GM19035 (cell line): ENCODE data around the gene MALAT1.
"Not testable (repeated sequence)": the region's sequence is repeated elsewhere in the genome, so short reads cannot be mapped to it uniquely, and the experiment has no call there.

ENCODE experiments used
- ATAC-seq: cut with Tn5 transposase; IDR thresholded peaks from one replicate; pipeline ENCODE4 v1.9.1; 2021; ENCODE audit not compliant: unreplicated experiment

Gene MALAT1

GRCh38 chr11:65516135-65516968, 17.5 kb downstream of the MALAT1 start:
- ATAC-seq = no peak

GRCh38 chr11:65518941-65519549, 20.2 kb downstream of the MALAT1 start:
- ATAC-seq = not testable (repeated sequence)

GRCh38 chr11:65521777-65522521, 23.1 kb downstream of the MALAT1 start:
- not testable (repeated sequence) for ATAC-seq

- not testable (repeated sequence) for ATAC-seq
Observed at GRCh38 chr11:65522718-65523630, 24.1 kb downstream of the MALAT1 start.

- ATAC-seq = not testable (repeated sequence)
Observed at GRCh38 chr11:65523631-65523968, 24.8 kb downstream of the MALAT1 start.

- no peak for ATAC-seq
Observed at GRCh38 chr11:65524014-65524740, 25.3 kb downstream of the MALAT1 start.

GRCh38 chr11:65524741-65525545, 26.1 kb downstream of the MALAT1 start, which contains the start of gene SCYL1:
Gene SCYL1, plus strand, starts transcription at chr11:65525083. Its CDS starts 71 bp downstream, at chr11:65525154.
- peak; percentile 66 for ATAC-seq

GRCh38 chr11:65525546-65526480, 27.0 kb downstream of the MALAT1 start:
- no peak for ATAC-seq

GRCh38 chr11:65526744-65527143, 27.9 kb downstream of the MALAT1 start:
- no peak for ATAC-seq

GRCh38 chr11:65528819-65529350, 30.0 kb downstream of the MALAT1 start:
- ATAC-seq = no peak

GRCh38 chr11:65529475-65530156, 30.8 kb downstream of the MALAT1 start:
- ATAC-seq = no peak

GRCh38 chr11:65530157-65530496, 31.3 kb downstream of the MALAT1 start:
- no peak for ATAC-seq

GRCh38 chr11:65532388-65533064, 33.7 kb downstream of the MALAT1 start:
- no peak for ATAC-seq

GRCh38 chr11:65535102-65535501, 36.3 kb downstream of the MALAT1 start:
- ATAC-seq = no peak

- no peak for ATAC-seq
Observed at GRCh38 chr11:65536412-65537295, 37.8 kb downstream of the MALAT1 start.

GRCh38 chr11:65537296-65537597, 38.4 kb downstream of the MALAT1 start:
- ATAC-seq = no peak
